ENCODE measurements around the gene PEPD. TPM values are rescaled to one million over a fixed set of nuclear protein-coding genes. Genes with fewer than 3 reads are reported as not detected.

PEPD gene
- total and polyA plus RNA-seq, 2 of the 4 experiments (the other 2 are of a cell fraction): 36.7 to 88.4 TPM

DNA sequence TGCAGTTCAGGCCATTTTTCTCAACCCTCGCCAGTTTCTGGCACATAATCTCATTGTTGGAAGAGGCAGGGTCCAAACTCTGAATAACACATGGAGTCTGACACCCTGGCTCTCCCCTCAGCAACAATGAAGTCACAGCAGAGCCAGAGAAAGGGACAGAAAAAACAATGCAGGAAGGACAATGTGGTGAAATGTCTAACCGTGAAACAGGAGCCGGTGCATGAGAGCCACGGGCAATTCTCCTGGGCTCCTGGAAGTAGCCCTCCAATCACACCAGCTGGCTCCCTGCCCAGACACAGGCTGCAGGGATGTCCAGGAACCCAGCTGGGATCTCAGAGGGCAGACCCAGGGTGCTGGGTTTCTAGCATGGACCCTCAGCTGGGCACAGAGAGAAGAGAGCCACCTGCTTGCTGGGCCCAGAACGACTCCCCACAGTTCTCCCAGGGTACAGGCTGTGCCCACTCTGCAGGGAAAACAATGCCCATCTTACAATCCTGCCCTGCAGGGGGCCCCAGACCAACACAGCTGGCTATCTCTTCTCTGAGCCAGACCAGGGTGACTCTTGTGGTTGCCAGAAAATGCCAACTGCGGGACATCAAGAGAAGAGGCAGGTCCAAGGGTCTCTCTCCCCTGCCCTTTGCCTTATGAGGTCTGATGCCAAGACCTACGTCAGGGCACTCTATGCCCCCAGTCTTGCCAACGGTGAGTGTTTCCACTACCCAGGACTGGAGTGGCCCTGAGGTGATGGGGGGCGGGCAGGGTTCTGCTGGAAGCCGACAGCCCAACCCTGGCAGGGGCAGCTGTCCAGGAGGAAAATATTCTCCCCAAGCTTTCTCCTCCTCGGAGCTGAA, 83.5 kb downstream of the PEPD start:
- Histone ChIP-seq H2BK5ac (ENCODE audit: low read depth, low read length, poor library complexity, severe bottlenecking) (no peak overlapping the region), H2AFZ (replicated peaks; ENCODE audit: low read length, poor library complexity) (peak overlapping the region; percentile 58), H3K27me3 (ENCODE audit: control insufficient read depth, insufficient read depth, low read length) (no peaks in the 10 kb centered on the region), H3K9ac (ENCODE audit: low read depth, low read length) (no peak overlapping the region), H3K4me3 (ENCODE audit: insufficient read depth, low read depth, low read length) (no peak overlapping the region), H4K91ac (ENCODE audit: insufficient read depth, low read depth, low read length) (no peak overlapping the region), H3K23ac (ENCODE audit: low read depth, low read length) (no peak overlapping the region), H3K9me3 (ENCODE audit: control insufficient read depth, insufficient read depth, low read length) (no peaks in the 10 kb centered on the region), H3K18ac (ENCODE audit: low read depth, low read length) (no peak overlapping the region), H3K4ac (ENCODE audit: low read depth, low read length) (no peak overlapping the region), H2BK15ac (ENCODE audit: low read depth, low read length) (no peak overlapping the region), H3K9me1 (ENCODE audit: insufficient read depth, low read length) (peaks cover 5% of the 10 kb centered on the region; the same call in 1 of the 2 replicates), H3K36me3 (ENCODE audit: control insufficient read depth, insufficient read depth, low read length) (no peaks in the 10 kb centered on the region), H4K8ac (ENCODE audit: low read depth in 2 of 2, low read length in 2 of 2) (no peak overlapping the region), H2BK20ac (ENCODE audit: low read depth, low read length) (no peak overlapping the region), H3K79me1 (ENCODE audit: low read depth in 1 of 2, low read length in 2 of 2) (no peaks in the 10 kb centered on the region), H4K5ac (ENCODE audit: low read depth, low read length) (no peak overlapping the region), H4K20me1 (ENCODE audit: insufficient read depth, low read length) (no peaks in the 10 kb centered on the region), H3K56ac (ENCODE audit: extremely low read depth, insufficient read depth, low read length) (no peak overlapping the region), H3K4me2 (ENCODE audit: low read depth, low read length) (no peak overlapping the region), H3K14ac (replicated peaks; ENCODE audit: low read depth, low read length) (no peak overlapping the region), H2AK9ac (replicated peaks; ENCODE audit: low read depth, low read length, poor library complexity) (no peak overlapping the region), H2BK120ac (ENCODE audit: low read depth, low read length) (no peak overlapping the region), H3K4me1 (ENCODE audit: control insufficient read depth, insufficient read depth, low read length) (peaks cover 6% of the 10 kb centered on the region; the same call in 1 of the 2 replicates), H2AK5ac (ENCODE audit: low read depth, low read length) (no peak overlapping the region), H3K27ac (ENCODE audit: insufficient read depth, low read length) (no peak overlapping the region)
- intact Hi-C loops (cut with micrococcal nuclease) (no loop called here), in situ Hi-C loops (cut with MboI; ENCODE audit: low sequenced_read_pairs) (no loop called here), dilution Hi-C loops (cut with HindIII; ENCODE audit: low sequenced_read_pairs, unreplicated experiment) (no loop called here)
- ChIA-PET CTCF (no interaction called here), POLR2A (ENCODE audit: unreplicated experiment) (no interaction called here)
- no CpG with 5 or more reads among the region's 11 CpGs for WGBS, 2 experiments (ENCODE audit: extremely low coverage in 2 of 2, insufficient read length in 1 of 2)
- peak; percentile 10 for DNase-seq
- 0 out of 2 replicates have a peak, but pooled peaks have one; percentile 38 for ATAC-seq (ENCODE audit: low read depth)
- TF ChIP-seq MAFK (IDR thresholded peaks at IDR 0.05; ENCODE audit: low read depth, low read length) (no peak), RAD21 (IDR thresholded peaks at IDR 0.05; ENCODE audit: low read length) (no peak), RFX5 (IDR thresholded peaks at IDR 0.05; ENCODE audit: low read depth, low read length) (no peak), CTCF (conservative IDR thresholded peaks at IDR 0.05; ENCODE audit: low read depth, low read length) (peak; percentile 14; the same call in 1 of the 2 replicates), NFE2L2 (IDR thresholded peaks at IDR 0.05; ENCODE audit: low read depth, low read length) (no peak)
- no TSS peak for BruUV-seq (replicated peaks)
